ENCODE data around the gene HMMR. TPM values are rescaled to one million over a fixed set of nuclear protein-coding genes. Genes with fewer than 3 reads are reported as not detected.

HMMR gene
- total and polyA plus RNA-seq, 2 experiments from 2014 or later: 77.9 to 163 TPM

DNA sequence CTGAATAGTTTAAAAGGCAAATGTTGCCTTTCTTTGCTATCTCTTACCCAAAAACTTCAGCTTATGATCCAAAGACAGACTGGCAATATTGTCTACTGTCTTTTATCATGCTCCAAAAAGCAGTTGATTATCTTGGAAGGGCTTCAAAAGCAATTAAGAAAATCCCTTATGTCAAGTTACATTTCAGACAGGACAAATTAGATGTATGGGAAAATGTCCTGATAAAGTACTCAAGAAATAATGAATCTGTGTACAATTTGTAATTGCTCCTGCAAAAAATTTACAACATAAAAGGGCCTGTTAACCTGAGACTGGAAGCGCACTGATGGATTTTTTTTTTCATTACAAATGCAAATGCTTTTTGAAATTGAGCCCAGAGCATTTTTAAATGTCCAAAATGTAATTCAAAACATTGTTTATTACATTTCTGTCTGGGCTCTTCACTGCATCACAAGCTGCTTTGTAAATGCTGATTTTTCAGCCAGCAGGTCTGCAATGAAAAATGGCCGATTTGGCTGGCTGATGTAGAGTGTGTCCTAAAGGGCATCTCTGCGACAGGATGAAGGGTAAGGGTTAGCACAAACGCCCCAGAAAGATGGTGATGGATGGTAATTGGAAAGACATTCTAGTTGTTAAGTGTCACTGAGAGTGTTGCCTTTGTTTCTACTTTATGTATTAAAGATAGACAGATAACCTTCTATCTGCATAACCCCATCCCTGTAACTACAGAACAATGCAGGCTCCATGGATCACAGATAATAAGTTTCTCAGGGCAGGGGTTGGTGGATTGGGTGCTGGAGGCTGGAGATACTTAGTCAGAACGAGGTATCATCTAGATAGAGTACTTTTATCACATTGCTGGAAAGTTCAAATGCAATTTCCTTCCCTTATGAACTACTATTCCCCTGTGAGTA lies 72.0 kb downstream of the HMMR start:
- H2AFZ ChIP-seq: no peak overlapping the region
- H3K27ac Mint-ChIP-seq: 0 out of 2 replicates have a peak overlapping the region, but pooled peaks have one; percentile 8
- no peak overlapping the region for H3K4me3 Mint-ChIP-seq
- peak overlapping the region; percentile 57 for H3K27ac ChIP-seq (ENCODE audit: low read depth)
- H3K4me1 ChIP-seq (ENCODE audit: insufficient read depth): peaks cover 38% of the 10 kb centered on the region
- peaks cover 6% of the 10 kb centered on the region; the same call in 1 of the 3 replicates for H3K9me3 Mint-ChIP-seq
- peaks cover 47% of the 10 kb centered on the region for H3K4me1 Mint-ChIP-seq
- no peaks in the 10 kb centered on the region for H3K36me3 Mint-ChIP-seq (ENCODE audit: low read depth)
- no peak overlapping the region for H3K4me3 ChIP-seq
- ATAC-seq (no peak; the same call in 2 of the 3 replicates), DNase-seq (ENCODE audit: low spot score) (peak; percentile 22)
- TF ChIP-seq ZNF331 (CRISPR knock-in tag; IDR thresholded peaks at IDR 0.05; ENCODE audit: low read depth) (no peak), EZH2 (IDR thresholded peaks at IDR 0.05; ENCODE audit: low read depth, unreplicated experiment) (no peak), CREB1 (CRISPR knock-in tag; IDR thresholded peaks at IDR 0.05; ENCODE audit: low read depth) (no peak), EZH2phosphoT487 (IDR thresholded peaks at IDR 0.05; ENCODE audit: unreplicated experiment) (no peak), POLR2AphosphoS5 (IDR thresholded peaks at IDR 0.05; ENCODE audit: low read depth) (no peak), STAT1 (IDR thresholded peaks at IDR 0.05; ENCODE audit: unreplicated experiment) (no peak), NANOG (IDR thresholded peaks at IDR 0.05; ENCODE audit: borderline replicate concordance) (no peak), JUNB (IDR thresholded peaks at IDR 0.05; ENCODE audit: unreplicated experiment) (no peak), ZNF114 (CRISPR knock-in tag; IDR thresholded peaks at IDR 0.05) (no peak)
- TF ChIP-seq, protein P1, sequence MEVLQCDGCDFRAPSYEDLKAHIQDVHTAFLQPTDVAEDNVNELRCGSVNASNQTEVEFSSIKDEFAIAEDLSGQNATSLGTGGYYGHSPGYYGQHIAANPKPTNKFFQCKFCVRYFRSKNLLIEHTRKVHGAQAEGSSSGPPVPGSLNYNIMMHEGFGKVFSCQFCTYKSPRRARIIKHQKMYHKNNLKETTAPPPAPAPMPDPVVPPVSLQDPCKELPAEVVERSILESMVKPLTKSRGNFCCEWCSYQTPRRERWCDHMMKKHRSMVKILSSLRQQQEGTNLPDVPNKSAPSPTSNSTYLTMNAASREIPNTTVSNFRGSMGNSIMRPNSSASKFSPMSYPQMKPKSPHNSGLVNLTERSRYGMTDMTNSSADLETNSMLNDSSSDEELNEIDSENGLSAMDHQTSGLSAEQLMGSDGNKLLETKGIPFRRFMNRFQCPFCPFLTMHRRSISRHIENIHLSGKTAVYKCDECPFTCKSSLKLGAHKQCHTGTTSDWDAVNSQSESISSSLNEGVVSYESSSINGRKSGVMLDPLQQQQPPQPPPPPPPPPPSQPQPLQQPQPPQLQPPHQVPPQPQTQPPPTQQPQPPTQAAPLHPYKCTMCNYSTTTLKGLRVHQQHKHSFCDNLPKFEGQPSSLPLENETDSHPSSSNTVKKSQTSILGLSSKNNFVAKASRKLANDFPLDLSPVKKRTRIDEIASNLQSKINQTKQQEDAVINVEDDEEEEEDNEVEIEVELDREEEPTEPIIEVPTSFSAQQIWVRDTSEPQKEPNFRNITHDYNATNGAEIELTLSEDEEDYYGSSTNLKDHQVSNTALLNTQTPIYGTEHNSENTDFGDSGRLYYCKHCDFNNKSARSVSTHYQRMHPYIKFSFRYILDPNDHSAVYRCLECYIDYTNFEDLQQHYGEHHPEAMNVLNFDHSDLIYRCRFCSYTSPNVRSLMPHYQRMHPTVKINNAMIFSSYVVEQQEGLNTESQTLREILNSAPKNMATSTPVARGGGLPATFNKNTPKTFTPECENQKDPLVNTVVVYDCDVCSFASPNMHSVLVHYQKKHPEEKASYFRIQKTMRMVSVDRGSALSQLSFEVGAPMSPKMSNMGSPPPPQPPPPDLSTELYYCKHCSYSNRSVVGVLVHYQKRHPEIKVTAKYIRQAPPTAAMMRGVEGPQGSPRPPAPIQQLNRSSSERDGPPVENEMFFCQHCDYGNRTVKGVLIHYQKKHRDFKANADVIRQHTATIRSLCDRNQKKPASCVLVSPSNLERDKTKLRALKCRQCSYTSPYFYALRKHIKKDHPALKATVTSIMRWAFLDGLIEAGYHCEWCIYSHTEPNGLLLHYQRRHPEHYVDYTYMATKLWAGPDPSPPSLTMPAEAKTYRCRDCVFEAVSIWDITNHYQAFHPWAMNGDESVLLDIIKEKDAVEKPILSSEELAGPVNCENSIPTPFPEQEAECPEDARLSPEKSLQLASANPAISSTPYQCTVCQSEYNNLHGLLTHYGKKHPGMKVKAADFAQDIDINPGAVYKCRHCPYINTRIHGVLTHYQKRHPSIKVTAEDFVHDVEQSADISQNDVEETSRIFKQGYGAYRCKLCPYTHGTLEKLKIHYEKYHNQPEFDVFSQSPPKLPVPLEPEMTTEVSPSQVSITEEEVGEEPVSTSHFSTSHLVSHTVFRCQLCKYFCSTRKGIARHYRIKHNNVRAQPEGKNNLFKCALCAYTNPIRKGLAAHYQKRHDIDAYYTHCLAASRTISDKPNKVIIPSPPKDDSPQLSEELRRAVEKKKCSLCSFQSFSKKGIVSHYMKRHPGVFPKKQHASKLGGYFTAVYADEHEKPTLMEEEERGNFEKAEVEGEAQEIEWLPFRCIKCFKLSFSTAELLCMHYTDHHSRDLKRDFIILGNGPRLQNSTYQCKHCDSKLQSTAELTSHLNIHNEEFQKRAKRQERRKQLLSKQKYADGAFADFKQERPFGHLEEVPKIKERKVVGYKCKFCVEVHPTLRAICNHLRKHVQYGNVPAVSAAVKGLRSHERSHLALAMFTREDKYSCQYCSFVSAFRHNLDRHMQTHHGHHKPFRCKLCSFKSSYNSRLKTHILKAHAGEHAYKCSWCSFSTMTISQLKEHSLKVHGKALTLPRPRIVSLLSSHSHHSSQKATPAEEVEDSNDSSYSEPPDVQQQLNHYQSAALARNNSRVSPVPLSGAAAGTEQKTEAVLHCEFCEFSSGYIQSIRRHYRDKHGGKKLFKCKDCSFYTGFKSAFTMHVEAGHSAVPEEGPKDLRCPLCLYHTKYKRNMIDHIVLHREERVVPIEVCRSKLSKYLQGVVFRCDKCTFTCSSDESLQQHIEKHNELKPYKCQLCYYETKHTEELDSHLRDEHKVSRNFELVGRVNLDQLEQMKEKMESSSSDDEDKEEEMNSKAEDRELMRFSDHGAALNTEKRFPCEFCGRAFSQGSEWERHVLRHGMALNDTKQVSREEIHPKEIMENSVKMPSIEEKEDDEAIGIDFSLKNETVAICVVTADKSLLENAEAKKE (CRISPR knock-in tag; IDR thresholded peaks at IDR 0.05): no peak
- TF ChIP-seq, protein P2, sequence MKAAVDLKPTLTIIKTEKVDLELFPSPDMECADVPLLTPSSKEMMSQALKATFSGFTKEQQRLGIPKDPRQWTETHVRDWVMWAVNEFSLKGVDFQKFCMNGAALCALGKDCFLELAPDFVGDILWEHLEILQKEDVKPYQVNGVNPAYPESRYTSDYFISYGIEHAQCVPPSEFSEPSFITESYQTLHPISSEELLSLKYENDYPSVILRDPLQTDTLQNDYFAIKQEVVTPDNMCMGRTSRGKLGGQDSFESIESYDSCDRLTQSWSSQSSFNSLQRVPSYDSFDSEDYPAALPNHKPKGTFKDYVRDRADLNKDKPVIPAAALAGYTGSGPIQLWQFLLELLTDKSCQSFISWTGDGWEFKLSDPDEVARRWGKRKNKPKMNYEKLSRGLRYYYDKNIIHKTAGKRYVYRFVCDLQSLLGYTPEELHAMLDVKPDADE (IDR thresholded peaks at IDR 0.05): no peak
- TF ChIP-seq, protein P3, sequence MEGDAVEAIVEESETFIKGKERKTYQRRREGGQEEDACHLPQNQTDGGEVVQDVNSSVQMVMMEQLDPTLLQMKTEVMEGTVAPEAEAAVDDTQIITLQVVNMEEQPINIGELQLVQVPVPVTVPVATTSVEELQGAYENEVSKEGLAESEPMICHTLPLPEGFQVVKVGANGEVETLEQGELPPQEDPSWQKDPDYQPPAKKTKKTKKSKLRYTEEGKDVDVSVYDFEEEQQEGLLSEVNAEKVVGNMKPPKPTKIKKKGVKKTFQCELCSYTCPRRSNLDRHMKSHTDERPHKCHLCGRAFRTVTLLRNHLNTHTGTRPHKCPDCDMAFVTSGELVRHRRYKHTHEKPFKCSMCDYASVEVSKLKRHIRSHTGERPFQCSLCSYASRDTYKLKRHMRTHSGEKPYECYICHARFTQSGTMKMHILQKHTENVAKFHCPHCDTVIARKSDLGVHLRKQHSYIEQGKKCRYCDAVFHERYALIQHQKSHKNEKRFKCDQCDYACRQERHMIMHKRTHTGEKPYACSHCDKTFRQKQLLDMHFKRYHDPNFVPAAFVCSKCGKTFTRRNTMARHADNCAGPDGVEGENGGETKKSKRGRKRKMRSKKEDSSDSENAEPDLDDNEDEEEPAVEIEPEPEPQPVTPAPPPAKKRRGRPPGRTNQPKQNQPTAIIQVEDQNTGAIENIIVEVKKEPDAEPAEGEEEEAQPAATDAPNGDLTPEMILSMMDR (conservative IDR thresholded peaks at IDR 0.05; ENCODE audit: low read depth in 2 of 2): no peak
- TF ChIP-seq, protein P4, sequence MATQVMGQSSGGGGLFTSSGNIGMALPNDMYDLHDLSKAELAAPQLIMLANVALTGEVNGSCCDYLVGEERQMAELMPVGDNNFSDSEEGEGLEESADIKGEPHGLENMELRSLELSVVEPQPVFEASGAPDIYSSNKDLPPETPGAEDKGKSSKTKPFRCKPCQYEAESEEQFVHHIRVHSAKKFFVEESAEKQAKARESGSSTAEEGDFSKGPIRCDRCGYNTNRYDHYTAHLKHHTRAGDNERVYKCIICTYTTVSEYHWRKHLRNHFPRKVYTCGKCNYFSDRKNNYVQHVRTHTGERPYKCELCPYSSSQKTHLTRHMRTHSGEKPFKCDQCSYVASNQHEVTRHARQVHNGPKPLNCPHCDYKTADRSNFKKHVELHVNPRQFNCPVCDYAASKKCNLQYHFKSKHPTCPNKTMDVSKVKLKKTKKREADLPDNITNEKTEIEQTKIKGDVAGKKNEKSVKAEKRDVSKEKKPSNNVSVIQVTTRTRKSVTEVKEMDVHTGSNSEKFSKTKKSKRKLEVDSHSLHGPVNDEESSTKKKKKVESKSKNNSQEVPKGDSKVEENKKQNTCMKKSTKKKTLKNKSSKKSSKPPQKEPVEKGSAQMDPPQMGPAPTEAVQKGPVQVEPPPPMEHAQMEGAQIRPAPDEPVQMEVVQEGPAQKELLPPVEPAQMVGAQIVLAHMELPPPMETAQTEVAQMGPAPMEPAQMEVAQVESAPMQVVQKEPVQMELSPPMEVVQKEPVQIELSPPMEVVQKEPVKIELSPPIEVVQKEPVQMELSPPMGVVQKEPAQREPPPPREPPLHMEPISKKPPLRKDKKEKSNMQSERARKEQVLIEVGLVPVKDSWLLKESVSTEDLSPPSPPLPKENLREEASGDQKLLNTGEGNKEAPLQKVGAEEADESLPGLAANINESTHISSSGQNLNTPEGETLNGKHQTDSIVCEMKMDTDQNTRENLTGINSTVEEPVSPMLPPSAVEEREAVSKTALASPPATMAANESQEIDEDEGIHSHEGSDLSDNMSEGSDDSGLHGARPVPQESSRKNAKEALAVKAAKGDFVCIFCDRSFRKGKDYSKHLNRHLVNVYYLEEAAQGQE (IDR thresholded peaks at IDR 0.05; ENCODE audit: unreplicated experiment): no peak
- H3K36me3 ChIP-seq (ENCODE audit: insufficient read depth): no peaks in the 10 kb centered on the region
- H3K79me2 ChIP-seq (replicated peaks; ENCODE audit: insufficient read depth): no peaks in the 10 kb centered on the region
- H3K27me3 Mint-ChIP-seq (ENCODE audit: insufficient read depth, low read depth, poor library complexity): peaks cover 9% of the 10 kb centered on the region
- H3K9me2 ChIP-seq (ENCODE audit: insufficient read depth): no peaks in the 10 kb centered on the region
- 0 out of 2 replicates have a peak, but pooled peaks cover 3% of the 10 kb centered on the region for H3F3A ChIP-seq (replicated peaks; ENCODE audit: low read depth)
- H3K4me2 ChIP-seq: peak overlapping the region; percentile 64
- H3K27me3 ChIP-seq (ENCODE audit: insufficient read depth): no peaks in the 10 kb centered on the region
- H4K20me1 ChIP-seq (replicated peaks; ENCODE audit: insufficient read depth): no peaks in the 10 kb centered on the region

Data from GM23338 (cell line).